GM19351 (cell line): ENCODE measurements around the gene AGRN.
"Not testable (repeated sequence)": the region's sequence is repeated elsewhere in the genome, so short reads cannot be mapped to it uniquely, and the experiment has no call there.

Experiments
- ATAC-seq: cut with Tn5 transposase; IDR thresholded peaks from one replicate; pipeline ENCODE4 v1.9.1; 2021; ENCODE audit warnings: mild to moderate bottlenecking, moderate library complexity; ENCODE audit not compliant: unreplicated experiment

Gene AGRN

DNA sequence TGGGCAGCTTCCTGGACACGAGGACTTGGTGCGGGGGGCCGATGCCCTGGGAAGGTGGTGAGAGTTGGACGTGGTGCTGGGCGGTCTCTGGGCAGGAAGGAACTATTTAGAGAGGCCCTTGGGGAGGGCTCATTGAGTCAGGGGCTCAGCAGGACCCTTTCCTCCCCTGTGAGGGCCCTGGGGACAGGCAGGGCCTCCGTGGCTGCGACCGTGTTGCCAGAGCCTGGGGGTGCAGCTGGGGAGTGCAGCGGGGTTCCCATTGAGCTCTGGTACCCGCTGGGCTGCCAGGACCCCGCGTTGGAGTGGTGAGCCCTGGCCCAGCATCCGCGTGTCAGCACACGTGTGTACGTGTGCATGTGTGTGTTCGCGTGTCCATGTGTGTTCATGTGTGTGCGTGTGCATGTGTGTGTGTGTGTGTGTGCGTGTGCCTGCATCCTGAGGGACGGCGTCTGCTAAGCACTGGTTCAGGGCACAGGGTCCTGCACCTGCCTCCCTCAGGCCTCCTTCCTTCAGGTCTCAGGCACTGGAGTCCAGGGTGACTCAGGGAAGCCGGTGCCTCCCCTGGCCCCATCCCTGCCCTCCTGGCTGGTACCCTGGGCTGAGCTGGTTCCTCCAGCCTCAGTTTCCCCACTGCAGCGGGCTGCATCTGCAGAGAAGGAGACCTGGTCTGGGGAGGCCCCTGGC, 43.5 kb downstream of the AGRN start:
- ATAC-seq = no peak

DNA sequence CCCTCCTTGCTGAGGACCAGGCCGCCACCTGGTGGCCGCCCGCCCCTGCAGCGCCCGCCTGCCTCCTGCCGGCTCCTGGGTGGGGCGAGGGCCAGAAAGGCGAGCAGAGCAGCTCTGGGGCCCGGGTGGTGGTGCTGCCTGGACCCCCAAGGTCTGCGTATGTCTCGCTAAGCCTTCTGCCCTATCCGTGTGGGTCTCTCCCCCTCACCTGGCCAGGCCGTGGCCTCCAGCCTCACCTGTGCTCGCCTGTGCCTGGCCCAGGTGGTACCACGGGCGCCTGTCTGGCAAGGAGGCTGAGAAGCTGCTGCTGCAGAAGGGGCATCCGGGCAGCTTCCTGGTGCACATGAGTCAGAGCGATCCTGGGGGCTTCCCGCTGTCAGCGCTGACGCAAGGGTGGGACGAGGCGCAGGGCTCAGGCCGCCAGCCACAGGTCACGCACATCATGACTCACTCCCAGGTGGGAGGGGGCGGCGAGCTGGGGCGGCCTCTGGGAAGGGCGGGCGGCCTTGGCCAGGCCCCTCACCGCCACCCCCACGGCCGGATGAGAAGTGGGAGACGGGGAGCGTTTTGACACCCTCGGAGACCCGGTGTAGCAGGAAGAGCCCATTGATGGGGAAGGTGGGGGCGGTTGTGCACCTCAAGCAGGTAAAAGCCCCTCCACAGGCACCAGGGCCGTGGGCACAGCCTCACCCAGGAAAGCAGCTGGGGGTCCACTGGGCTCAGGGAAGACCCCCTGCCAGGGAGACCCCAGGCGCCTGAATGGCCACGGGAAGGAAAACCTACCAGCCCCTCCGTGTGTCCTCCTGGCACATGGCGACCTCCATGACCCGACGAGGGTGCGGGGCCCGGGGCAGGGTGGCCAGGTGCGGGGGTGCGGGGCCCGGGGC, 44.3 kb downstream of the AGRN start:
- peak; percentile 50 for ATAC-seq

GRCh38 chr1:1065265-1065939, 45.5 kb downstream of the AGRN start:
- ATAC-seq = no peak

DNA sequence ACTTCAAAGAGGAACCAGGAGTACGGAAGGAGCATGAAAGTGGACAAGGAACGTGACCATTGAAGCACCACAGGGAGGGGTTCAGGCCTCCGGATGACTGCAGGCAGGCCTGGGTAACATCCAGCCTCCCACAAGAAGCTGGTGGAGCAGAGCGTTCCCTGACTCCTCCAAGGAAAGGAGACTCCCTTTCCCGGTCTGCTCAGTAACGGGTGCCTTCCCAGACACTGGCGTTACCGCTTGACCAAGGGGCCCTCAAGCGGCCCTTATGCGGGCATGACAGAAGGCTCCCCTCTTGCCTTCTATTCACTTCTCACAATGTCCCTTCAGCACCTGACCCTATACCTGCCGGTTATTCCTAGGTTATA, 46.0 kb downstream of the AGRN start:
- not testable (repeated sequence) for ATAC-seq

- ATAC-seq = no peak
Observed at GRCh38 chr1:1066403-1067283, 46.7 kb downstream of the AGRN start.

DNA sequence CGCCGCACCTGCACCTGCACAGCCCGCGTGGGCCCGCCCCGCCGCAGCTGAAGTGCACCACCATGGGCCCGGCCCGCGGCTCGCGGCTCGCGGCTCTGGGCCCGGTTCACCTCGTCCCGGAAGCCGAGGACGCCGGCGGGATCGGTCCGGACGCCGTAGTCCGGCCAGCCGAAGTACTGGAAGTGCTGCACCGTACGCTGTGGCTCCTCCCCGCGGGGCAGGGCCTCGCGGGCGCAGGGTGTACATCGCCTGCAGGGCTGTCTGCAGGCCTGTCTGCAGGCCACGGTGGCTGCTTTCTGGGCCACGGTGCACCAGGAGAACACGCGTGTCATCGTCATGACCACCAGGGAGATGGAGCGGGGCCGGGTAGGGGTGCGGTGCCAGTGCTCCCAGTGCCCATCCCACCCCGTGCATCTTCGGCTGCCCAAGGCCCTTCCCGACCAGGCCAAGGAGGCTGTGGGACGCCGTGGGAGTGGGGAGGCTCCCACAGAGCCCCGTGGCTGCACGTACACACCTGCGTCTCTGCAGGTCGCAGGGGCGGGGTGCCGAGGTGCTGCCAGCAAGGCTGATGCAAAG, 47.5 kb downstream of the AGRN start:
- ATAC-seq = no peak

GRCh38 chr1:1067860-1068516, 48.1 kb downstream of the AGRN start:
- no peak for ATAC-seq

GRCh38 chr1:1068517-1069055, 48.7 kb downstream of the AGRN start:
- ATAC-seq = no peak

DNA sequence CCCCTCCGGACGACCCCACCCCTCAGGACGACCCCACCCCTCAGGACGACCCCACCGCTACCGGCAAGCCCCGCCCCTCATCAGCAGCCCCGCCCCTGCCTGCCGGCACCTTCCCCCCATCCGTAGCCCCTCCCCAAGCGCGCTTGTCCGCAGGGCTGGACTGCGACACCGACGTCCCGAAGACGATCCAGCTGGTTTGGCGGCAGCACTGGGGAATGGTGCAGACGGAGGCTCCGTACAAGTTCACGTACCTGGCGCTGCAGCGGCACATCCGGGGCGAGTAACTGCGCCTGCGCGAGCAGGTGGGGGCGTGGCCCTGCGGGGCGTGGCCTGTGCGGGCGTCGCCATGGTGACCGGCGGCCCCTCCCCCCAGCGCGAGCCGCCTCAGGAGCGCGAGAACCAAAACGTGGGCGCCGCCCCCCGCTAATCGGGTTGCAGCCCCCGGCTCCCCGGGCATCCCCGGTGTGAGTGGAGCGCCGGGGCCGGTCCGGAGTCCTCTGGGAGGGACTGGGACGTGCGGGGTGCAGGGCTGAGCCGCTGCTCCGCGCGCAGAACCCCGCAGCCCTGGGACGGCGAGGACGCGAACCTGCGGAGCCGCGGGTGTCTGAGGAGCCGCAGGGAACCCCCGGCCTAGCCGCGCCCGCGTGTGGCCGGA, 49.3 kb downstream of the AGRN start:
- ATAC-seq = peak; percentile 57

DNA sequence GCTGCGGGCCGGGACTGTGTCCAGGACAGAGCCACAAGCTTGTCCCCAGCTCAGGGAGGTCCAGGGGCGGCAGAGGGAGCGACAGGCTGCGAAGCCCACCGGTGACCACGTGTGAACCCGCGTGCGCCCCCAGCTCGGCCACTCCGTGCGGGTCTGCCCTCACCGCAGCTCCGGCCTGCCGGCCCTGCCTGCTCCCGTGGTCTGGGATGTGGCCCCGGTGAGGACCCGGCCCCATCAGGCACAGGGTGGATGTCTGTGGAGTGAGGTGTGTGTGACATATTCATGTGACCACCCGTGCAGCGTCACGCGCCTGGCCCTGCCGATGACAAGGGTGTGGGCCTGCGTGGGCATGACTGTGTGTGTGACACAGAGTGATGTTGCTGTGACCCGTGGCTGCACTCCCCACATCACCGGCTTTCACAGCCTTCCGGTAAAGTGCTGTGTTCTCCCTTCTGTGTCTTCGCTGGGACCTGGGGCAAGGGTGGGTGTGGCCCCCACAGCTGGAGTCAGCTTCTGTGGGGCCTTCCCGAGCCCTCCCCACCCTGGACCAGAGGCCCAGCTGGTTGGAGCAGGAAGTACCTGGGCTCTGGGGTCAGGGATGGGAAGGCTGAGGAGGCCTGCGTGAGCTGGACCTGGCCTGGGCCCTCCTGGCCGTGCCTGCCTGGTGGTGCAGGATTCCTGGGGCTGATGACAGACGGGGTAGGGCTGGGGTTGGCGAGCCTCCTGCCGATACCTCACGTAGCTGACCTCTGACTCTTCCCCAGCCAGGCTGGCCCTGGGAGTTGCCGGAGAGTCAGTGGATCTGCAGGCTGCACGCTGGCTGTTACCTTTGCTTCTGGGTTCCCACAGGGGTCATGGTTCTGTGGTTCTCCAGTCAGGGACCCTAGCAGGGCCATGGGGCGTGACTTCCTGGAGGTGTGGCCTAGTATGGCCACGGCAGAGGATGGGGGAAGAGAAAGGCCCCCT, 50.1 kb downstream of the AGRN start:
- ATAC-seq = no peak

- no peak for ATAC-seq
Observed at GRCh38 chr1:1071486-1072298, 51.8 kb downstream of the AGRN start.

- no peak for ATAC-seq
Observed at GRCh38 chr1:1072299-1072848, 52.5 kb downstream of the AGRN start.

DNA sequence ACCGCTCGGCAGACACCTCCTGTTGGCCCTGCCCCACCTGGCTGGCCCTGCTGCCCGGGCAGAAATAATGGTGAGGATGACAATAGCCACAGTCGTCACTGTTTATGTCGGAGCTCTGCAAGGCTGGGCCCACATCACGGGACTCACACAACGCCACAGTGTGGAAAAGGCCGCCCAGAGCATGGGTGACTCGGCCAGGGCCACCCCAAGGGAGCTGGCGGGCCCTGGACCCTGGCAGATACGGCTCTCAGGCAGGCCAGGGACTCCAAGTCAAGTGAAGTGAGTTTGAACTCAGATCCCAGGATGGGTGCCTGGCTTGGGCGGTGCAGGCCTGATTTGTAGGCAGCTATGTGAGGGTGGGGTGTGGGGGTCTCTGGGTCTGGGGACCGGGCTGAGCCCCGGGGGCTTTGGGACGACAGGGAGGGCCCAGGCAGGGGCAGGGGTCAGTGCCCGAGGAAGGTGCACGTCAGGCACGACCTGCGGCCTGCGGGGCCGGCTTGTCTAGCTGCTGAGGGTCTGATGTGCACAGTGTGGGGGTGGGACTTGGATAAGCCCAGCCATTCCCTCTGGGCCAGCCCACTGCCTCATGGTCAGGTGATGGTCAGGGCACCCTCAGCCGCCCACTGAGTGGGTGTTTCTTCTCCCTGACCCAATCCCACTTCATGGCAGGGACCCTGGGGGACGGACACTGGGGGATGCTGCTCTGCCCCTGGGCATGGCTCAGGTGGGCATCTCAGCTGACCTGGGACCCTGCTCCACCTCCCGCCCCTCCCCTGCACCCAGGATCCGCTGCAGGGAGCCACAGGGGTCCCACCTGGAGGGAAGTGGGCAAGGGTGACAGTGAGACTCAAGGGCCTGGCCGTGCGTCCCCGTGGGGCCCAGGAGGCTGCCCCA, 53.2 kb downstream of the AGRN start:
- ATAC-seq = no peak

DNA sequence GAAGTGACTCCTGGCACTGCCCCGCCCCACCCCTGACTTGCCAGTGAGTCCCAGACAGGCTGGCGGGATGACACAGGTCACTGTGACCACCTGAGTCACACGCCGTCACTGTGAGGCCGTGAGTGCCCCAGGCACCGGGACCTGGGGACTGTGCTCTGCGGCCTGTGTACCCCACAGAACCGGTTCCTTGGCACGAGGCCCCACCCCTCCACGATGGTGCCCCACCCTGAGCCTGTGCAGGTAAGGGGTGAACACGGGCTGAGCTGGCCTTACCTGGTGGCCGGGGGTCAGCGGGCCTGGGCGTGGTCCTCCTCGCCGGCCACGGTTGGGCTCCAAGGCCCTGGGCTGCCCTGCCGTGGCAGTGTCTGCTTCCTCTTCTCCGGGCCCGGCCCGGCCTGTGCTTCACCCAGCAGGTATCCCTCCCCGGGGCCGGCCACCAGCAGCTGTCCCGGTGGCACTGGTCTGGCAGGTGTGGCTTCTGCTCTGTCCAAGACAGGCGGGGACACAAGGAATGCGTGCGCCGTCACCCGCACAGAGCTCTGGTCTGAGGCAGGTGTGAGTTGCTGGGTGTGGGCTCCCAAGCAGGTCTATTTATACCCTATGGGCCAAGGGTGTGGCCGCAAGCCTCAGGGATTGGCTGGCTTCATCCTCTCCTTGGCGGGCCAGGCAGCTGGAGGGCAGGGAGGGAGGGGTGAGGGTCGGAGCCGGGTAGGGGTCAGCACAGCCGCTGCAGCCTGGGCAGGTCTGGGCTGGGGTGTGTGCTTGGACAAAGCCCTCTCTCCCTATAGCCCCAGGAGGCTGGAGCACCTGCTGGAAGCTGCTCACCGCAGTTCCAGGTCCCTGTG, 54.0 kb downstream of the AGRN start, which contains the start of gene RNF223:
Gene RNF223 (minus strand): TSS at position 564 of the 845 bp plus-strand sequence. CDS start 1,740 bp downstream, outside the sequence.
- ATAC-seq = no peak

GRCh38 chr1:1074631-1075147, 54.8 kb downstream of the AGRN start:
- ATAC-seq = no peak
